Measurements from ENCODE around the gene SLC22A5.
"Not testable (repeated sequence)": the region's sequence is repeated elsewhere in the genome, so short reads cannot be mapped to it uniquely, and the experiment has no call there.

SLC22A5 gene

DNA sequence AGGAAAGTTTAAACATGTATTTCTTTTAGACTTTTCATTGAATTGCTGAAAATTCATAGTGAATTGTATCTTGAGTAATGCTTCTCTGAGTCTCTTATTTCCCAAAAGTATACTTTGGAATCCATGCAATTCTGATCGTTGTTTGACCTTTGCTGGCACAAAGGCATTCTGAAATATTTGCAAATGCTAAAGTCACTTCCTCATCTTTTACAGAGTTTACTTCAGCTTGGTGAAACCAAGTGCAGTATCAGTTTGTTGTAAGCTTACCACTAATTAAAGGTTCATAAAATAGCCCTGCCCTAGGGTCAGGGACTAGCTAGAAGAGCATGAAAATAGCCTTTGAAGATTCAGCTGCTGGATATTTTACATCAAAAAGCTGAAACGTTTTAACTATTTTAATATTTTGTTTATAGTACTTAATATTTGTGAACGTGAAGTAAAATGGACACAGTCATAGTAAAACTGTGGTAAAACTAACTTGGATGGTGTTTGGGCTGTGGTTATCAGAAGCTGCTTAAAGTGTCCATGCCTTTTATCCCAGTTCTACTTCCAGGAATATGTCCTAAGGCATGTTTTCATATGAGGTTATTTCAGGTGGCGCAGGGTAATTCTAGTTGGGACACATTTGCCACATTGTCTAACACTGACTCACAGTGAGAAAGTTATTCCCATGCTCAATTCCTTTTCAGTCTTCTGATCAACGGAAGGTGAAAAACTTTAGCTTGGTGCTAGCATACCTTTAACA lies 45.3 kb downstream of the SLC22A5 start:
- no peak for DNase-seq (ENCODE audit: low read depth)

DNA sequence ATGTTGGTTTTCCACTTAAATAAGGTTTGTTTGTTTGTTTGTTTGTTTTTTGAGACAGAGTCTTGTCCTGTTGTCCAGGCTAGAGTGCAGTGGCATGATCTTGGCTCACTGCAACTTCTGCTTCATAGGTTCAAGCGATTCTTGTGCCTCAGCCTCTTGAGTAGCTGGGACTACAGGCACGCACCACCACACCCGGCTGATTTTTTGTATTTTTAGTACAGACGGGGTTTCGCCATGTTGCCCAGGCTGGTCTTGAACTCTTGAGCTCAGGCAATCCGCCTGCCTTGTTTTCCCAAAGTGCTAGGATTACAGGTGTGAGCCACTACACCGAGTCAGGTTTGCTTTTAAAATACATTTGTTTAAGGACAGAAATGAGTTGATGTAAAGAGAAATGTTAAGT lies 46.0 kb downstream of the SLC22A5 start:
- not testable (repeated sequence) for DNase-seq (ENCODE audit: low read depth)

DNA sequence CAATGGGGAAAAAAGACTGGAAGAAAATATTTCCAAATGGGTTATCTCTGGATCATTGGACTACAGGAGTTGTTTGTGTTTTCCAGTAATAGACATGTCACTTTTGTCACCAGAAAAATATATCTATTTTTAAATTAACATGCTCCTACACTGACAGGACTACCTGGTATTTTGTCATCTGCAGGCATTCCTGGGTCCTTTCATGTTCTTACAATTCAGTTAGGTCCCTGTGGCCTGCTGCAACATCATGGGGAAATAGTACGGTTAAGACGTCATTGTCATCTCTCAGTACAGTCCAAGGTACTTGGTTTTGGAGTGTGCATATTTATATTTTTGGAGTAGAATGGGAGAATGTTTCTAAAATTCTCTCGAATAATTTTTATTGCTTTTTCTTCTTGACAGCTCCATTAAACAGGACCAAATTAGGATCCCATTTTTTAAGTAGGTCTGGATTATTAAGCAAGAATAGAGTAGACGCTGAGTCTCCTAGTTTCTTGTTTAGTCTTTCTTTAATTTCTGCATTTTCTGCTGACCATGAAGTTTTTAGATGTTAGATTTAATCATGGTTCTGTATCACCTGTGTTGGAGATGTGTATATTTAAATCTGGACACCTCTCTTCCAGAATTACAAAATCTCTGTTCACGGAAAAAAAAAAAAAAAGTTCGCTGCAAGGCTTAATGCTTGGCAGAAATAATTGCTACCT lies 46.9 kb downstream of the SLC22A5 start:
- DNase-seq (ENCODE audit: low read depth) = no peak

DNA sequence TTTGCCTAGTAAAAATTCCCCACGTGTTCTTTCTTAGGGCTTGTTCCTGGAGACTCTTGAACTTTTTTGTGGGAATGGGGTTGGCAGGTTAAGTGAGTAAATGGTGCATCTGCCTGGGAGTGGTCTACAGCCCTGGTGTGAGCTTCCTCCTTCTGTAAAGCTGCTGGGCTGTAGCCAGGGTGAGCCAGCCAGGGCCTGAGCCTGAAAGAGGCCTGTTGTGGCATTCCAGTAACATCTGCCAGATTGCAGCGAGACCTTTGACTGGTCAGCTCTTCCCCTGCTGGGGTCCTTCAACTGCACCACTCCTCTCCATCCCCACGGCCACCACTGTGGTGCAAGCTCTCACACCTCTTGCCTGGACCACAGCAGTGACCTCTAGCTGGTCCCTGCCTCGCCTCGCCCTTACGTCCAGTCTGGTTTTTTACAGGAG lies 47.5 kb downstream of the SLC22A5 start:
- no peak for DNase-seq (ENCODE audit: low read depth)

DNA sequence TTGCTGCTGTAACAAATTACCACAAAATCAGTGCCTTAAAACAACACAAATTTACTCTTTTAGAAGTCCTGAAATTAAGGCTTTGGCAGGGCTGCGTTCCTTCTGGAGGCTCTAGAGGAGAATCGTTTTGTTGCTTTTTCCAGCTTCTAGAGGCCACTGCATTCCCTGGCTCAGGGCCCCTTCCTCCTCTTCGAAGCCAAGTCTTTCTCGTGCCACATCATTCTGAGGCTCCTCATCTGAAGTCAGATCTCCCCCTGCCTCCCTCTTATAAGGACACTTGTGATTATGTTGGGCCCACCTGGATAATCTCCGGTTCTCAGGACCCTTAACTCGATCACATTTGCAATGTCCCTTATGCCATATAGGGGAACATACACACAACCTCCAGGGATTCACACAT lies 48.0 kb downstream of the SLC22A5 start:
- no peak for DNase-seq (ENCODE audit: low read depth)

DNA sequence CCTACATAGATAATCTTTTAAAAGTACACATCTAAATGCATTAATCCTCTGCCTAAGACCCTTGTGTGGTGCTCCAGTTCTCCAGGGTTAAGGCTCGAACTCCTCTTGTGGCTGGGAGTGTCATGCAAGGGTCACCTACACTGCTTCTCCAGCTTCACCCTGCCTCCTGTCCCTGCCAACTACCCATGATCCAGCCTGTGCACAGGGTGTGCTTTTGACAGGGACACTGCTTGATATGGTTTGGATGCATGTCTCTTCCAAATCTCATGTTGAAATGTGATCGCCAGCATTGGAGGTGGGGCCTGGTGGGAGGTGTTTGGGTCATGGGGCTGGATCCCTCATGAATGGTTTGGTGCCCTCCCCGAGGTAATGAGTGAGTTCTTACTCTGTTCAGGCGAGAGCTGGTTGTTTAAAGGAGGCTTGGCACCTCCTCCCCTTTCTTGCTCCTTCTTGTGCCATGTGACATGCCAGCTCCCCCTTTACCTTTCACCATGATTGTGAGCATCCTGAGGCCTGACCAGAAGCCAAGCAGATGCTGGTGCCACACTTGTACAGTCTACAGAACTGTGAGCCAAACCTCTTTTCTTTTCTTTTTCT lies 48.5 kb downstream of the SLC22A5 start:
- no peak for DNase-seq (ENCODE audit: low read depth)

DNA sequence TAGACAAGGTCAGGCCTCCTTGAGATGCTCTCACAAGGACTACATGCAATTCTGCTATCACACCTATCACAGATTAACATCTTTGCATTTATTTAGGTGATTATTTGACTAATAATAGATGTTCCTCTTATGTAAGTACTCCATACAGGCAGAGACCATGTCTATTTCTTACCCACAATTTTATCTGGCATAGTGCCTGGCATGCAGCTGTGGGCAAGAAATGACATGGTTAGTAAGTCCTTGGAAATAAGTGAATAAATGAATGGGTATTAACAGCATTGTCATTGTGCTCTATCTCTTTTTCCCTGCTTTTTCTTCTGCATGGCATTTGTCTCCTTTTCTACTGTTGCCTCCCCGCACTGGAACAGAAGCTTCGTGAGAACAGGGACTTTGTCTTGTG lies 49.4 kb downstream of the SLC22A5 start:
- no peak for DNase-seq (ENCODE audit: low read depth)

DNA sequence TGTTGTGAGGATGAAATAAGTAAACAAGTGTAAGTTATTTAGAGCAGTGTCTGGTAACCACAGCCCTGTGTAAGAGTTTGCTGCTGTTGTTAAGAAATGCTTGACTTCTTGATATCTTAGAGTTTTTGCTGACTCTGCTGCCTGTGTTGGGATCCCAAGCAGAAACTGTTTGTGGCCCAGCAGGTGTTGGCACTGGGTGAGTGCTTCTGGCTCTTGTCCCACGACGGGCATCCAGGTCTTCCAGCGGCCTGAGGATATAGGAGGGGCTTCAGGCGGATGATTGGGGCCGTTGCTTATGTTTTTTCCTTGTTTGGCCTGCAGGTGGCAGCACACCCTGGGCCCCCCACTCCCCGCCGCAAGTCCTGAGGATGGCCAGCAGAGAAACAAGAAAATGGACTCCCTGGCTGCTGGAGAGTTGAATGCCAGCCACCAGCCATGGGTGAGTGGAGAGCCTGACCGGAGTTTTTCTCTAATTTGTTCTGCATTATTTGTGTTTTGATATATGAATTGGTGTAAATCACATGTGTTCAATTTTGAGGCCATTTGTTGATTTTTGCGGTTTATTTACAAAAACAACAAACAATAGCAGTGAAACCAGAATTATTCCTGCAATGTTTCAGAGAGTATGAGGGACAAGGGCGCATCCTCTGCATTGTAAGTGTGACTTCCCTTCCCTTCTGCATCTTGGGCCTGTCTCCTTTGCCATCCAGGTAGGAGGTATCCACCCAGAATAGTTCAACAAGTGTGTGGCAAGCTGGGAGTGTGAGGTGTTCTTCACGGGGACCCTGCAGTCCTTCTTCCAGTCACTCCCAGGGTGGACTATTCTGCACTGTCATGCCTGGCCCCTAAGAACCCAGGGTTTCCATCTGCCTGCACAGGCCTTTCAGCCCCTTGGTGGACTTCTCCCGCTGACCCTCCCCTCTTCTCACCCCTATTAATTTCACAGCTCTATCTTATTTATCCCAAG lies 50.3 kb downstream of the SLC22A5 start:
- DNase-seq (ENCODE audit: low read depth) = no peak

DNA sequence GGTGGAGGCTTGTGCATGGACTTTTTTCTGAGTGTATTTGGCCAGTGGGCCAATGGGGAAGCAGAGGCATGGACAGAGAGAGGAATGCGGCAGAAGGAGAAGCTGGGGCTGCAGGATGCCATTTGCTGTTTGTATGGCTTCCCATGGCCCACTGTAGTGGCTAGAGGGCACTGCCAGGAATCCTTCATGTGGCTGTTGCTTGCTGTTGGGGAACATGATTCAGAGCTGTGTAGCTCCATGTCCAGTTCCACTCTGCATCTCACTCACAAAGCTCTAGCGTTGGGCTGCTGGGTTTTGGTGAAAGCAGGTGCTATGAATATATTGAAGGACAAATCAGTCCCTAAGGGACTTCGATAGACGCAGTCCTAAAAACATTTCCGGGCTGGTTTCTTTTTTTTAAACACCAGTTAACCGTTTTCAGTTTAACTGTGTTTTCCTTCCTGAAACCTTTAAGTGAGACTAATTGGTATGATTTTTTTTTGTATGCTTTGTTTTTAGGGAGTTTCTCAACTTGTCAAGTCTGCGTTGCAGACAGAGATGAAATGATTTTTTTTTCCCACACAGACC lies 51.3 kb downstream of the SLC22A5 start:
- DNase-seq (ENCODE audit: low read depth) = no peak

DNA sequence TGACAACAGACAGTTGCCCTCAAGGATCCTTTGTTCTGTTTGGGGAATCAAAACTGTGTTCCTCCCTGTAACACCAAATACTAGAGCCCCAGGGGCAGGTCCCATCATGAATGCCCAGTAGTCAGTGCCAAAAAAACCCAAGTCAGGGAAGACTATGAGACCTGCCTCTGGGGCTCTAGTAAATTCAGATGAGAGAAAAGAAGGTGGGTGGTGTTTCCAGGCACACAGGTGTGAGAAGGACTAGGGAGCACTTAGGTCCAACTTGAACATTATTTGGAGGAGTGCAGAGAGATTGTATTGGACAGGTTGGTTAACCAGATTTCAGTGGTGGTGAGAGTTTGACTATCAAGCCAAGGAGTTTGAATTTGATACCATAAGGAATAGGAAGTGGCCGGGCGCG lies 52.0 kb downstream of the SLC22A5 start:
- DNase-seq (ENCODE audit: low read depth) = no peak

DNA sequence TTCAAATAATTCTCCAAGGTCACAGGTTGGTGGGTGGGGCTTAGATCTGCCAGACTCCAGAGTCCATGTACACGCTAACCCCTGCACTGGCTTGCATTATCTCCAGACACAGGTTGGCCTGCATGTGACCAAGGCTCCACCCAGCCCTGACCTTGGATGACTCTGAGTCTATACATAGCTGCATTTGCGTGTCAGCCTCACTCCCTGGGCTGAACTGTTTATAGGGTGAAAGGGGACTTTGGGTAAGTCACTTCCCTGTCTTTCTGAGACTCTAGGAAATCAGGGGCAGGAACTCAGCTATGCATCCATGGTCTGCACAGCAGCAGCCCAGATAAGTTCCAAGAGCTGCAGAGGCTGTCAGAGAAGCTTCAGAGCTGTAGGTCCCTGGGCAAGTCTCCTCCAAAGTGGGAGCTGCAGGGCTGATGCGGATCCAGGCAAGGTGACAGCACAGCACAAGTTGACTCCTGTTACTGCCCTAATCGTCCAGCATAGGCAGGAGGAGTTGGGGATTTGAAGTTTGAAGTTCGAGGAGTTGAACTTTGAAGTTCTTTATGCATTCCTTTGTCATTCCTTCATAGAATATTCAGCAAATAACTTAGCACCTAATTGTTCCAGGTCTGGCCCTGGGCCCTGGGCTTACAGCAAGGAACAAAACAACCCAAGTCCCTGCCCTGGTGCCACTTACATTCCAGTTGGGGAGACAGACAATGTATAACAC lies 53.4 kb downstream of the SLC22A5 start:
- DNase-seq (ENCODE audit: low read depth) = no peak

DNA sequence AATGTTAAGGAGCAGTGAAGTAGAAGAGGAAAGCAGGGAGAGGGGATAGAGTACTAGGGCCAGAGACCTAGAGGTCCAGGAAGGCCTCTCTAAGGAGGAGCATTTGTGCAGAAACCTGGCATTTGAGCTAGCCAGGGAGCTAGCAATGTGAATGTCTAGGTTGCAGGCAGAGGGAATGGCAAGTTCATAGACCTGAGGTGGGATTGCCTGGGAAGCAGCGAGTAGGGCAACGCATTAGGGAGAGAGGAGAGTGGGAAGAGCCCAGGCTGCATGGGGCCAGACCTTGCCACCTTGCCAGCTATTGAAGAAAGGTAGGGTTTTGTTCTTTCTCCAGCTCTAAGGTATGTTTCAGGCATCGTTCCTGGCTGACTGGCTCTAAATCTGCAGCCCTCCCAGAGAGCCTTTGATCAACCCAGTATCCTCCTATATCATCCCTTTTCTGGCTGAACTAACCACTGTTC lies 54.0 kb downstream of the SLC22A5 start:
- DNase-seq (ENCODE audit: low read depth) = no peak

DNA sequence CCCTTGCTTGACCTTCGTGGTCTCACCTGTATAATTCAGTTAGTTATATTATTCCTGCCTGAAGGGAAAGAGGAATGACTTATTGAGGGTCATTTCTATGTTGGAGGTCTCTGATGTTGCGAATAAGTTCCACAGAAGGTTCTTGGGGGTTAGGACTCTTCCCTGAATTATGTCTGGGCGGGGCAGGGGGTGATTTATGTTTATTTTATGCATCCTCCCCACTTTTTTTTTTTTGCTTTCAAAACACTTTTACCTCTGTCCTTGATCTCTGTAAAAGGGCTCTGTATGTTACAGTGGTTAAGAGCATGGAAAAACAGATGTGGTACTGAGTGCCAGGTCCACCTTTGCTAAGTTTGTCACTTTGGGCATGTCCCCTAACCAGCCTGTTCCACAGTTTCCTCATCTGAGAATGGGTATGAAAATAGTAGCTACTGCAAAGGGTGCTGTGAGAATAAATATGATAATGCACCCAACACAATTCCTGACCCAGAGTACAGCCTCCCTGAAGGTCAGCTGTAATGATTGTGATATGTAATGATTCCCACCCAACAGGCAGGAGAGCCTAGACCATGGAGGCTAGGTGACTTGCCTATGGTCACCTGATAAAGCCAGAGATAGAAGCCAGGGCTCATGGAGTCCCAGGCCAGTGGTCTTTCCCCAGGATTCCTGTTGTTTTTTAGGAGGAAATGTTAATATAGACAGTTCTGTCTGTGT lies 54.8 kb downstream of the SLC22A5 start:
- DNase-seq (ENCODE audit: low read depth) = no peak

DNA sequence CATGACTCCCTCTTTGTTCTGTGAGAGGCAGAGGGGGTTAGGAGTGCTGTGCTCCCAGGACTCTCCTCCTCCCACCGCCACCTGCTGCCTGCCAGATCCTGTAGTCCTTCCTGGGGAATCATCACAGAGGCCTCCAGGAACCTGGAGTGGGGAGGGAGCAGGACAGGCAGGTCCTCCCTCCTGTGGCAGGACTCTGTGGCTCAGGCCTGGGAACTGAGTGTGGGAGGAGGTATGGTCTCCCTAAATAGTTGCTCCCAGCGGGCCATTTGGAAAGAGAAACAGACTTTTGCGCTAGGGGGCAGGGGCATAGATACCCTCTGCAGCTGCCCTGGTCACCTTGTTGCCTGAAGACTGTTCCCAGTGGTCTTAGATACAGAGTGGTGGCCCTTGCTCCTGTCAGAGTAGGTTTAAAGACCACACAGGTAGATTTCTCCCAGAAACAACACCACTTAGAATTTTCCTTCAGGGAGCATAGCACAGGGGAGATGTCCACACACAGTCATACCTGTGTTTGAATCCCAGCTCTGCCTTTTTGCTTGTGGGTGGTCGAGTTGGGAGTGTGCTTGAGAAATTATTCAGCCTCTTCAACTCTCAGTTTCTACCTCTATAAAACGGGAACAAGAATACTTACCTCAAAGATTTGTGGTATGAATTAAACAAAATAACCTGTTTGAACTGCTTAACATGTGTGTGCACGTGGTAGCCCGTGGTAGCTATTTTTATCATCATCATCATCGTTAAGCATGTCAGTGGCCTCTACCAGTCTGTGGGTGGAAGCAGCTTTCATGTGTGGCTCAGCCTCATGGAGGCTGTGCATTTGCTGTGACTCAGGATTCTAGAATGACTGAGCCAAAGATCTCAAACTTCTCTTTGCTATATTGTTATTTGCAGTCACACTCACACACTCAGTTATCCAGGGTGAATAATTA lies 55.8 kb downstream of the SLC22A5 start:
- no peak for DNase-seq (ENCODE audit: low read depth)

DNA sequence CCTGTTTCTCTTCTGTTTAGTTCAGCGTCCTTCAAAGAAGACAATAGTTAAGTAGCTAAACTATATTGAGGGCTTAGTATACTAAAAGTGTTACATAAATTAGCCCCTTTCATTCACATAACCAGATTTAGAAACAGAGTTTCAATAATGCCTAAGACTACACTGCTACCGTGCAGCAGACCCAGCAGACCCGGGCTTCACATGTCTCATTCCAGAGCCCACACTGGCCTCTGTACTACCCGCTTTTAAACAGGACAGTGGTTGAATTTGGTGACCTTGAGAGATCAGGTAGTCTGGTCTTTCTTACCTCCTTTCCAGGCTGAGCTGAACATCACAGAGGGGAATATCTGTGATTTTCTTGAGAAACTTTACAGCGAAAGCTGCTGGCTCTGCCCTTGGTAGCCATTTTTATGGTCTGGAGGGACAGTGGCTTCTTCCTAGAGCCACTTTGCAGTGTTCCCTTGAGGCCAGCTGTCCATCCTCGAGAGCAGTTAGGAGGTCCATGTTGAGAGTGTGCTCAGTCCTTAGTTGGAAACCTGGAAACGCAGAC lies 56.5 kb downstream of the SLC22A5 start:
- DNase-seq (ENCODE audit: low read depth) = no peak

DNA sequence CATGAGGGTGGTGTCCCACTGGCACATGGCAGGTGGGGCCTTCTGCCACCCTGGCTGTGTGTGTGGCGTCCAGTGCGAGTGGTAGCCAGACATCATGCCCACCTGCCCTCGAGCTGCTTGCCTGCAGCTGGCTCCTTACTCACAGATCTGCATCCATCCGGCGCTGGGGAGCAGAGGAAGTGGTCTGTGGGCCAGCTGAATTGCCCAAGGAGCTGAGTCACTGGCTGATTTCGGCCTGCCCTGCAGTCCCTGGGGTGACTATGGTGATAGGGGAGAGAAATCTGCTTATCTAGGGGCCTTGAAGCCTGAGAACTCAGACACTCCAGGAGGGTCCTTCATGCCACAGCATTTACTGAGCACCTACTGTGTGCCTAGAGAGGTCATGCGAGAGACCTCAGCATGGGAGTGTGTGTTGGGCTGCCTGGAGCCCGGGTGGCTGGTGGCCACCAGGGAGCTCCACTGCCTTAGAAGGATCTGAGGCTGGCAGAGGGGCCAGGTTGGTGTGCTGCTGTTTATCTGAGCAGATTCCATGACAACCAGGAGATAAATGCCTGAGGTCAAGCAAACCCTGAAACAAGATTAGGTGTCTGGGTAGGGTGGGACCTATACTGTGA lies 57.1 kb downstream of the SLC22A5 start:
- no peak for DNase-seq (ENCODE audit: low read depth)

DNA sequence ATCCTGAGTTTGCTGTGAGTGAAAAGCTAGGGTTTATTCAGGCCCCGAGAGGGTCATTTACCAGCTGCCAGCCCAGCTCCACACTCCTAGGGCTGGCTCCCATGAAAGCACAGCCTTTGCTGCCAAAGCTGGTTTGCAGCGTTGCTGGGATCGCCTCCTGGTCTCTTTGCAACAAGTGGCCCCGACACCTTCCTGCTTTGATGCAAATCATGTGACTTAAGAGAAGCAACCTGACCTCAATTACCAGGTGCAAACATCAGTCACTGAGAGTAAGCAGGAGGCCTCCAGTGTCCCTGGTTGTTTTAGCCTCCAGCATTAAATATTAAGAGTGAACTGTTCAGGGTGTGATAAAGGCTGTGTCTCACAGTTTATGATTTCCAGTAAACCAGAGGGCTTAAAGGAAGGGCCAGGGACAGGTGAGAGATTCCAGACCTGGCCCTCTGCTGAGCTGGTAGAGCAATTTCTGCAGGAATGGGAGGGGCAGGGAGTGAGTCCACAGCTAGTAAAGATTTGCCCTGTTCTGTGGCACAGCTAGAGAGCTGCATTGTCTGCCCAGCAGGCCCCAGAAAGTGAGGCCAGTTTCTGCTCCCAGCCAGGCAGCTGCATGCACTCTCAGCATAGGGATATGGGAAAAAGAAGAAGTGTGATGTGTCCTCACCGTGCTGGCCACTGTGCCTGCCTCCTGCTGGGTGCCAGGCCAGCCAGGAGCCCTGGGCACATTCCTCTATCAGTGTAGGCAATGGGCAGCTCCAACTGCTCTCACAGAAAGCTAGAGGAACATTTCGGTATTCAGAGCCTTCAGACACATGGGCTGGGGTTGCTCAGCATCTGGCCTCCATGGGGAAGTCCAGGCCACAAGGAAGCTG lies 58.0 kb downstream of the SLC22A5 start:
- DNase-seq (ENCODE audit: low read depth) = peak; percentile 30

DNA sequence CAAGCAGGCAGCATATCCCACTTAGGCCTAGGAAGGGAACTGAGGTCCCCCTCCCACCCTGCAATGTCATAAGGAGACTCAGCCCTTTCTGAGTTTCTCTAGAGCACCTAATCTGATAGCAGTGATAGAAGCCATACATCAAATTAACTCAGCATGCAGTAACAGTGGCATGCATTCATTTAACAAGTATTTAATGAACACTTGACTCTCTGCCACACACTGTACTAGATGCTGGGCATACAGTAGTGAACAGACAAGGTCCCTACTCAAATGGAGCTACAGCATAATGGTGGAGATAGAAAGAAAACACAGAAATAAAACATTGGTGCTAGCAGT lies 58.6 kb downstream of the SLC22A5 start:
- no peak for DNase-seq (ENCODE audit: low read depth)
